T-helper 2 cell (primary cell): ENCODE measurements around the gene RNF114.
"Not testable (repeated sequence)": the region's sequence is repeated elsewhere in the genome, so short reads cannot be mapped to it uniquely, and the experiment has no call there.

Source experiments
- DNase-seq, 5 experiments: peaks; one replicate each; pipeline versions ENCODE4 v3.0.0 to v3.0.0-alpha.2; 2012 to 2022

Gene RNF114

DNA sequence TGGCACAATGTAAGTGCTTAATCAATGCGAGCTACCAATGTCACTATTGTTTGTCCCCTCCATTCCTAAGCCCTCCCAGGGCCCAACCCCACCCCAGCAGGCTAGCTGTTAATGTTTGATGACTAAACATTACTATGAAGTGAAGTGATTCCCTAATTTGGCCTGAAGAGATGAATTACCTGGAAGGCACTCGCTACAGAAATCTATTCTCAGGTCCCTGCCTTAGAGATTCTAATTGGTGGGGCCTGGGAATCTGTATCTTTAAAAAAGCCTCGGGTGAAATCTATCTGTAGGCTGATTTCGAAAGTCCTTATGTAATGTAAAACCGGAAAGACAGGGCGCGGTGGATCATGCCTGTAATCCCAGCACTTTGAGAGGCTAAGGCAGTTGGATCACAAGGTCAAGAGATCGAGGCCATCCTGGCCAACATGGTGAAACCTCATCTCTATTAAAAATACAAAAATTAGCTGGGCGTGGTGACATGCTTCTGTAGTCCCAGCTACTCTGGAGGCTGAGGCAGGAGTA lies 29.6 kb downstream of the RNF114 start:
- DNase-seq = no peak

- no peak for DNase-seq
Observed at GRCh38 chr20:49966861-49967260, 30.7 kb downstream of the RNF114 start.

DNA sequence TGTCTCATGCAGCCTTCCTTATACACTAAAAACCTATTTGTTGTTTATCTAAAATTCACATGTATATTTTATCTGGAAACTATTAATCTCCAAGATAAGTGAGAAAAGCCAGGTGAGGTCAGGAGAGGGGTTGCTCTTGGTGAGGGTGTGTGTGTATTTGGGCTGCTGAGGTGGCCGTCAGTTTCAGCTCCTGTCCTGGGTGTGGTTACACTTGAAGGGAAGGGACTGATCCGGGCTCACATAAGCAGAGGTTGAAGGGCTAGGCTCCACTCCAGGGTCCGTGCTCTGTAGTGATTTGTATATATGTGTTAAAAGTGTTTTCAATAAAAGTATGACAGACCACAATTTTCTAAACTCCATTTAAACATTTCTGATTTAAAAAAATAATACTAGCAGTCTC lies 33.0 kb downstream of the RNF114 start:
- no peak for DNase-seq

DNA sequence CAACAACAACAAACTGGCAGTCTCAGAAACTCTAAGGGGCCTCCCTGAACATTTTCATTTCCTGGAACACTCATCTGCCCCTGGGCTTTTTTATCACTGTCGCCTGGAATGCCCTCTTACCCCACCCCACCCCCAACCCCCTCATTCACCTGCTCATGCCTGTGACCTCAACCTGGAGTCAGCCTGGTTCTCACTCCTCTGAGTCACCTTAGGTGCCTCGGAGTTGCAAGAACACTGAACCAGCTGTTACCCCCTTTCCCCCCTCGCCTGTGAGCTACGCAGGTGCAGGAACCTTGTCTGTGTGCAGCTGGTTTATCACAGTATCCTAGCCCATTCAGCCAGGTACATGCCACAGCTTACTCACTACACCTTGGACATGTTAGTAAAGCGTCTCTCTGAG lies 33.7 kb downstream of the RNF114 start:
- DNase-seq = no peak

DNA sequence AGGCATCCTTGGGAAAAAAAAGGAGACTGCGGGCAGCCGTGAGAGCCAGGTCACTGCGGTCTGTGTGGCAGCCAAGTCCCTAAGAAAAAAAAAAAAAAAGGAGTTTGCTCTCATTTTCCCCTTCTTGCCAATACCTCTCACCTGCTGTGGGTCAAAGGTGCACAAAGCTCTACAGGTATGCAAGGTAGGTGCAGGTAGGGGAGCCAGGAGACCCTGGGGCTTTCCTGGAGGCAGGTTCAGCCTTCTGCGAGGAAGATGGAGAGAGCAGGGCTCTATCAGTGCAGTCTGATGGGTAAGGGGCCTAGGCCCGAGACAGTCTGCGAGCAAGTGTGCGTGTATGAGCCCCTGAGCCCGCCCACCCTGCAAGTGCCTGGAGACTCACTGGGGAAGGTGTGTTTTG lies 34.3 kb downstream of the RNF114 start:
- no peak for DNase-seq

DNA sequence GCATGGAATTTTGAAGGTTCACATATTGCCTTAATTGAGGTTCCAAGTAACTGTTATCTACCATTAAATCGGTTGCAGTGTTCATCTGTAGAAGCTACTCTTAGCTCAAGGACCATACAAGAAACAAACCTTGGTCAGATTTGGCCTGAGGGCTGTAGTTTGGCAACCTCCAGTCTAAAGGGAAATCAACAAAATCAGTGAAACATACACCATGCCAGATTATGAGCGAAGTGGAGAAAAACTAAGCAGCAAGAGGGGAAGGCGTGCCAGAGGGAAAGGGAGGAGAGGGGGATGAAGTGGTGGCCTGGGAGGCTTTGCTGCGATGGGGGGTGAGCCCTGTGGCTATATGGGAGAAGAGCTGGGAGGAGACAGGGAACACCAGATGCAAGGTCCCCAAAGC lies 37.8 kb downstream of the RNF114 start:
- DNase-seq = no peak

DNA sequence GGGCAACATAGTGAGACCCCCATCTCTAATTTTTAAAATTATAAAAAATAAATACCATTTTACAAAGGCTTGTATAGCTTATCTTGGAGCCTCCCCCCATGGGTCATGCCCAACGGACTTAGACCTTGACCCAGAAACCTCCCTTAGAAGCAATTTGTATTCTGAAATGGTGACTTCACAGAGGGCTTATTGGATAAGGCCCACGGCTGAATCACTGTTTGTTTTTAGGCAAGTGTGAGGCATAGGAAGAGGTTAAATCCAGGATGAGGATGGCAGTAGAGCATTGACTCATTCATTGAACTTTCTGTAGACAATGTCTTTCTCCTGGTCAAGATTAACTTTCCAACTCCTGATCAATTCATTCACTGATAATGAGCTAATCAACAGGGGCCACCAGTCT lies 40.3 kb downstream of the RNF114 start:
- no peak for DNase-seq

GRCh38 chr20:49977740-49978139 lies 41.5 kb downstream of the RNF114 start:
- not testable (repeated sequence) for DNase-seq

DNA sequence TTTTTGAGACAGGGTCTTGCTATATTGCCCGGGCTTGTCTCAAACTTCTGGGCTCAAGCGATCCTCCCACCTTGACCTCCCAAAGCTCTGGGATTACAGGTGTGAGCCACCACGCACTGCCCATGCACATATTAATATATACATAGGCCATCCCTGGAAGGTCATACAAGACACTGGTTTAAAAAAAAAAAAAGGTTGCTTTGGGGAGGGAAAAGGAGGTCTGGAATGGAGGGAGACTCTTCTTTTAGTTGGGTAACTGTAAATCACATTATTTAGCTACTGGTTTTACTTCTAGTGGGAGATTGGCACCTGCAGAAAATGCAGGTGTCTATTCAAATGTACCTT lies 42.5 kb downstream of the RNF114 start:
- DNase-seq = no peak

DNA sequence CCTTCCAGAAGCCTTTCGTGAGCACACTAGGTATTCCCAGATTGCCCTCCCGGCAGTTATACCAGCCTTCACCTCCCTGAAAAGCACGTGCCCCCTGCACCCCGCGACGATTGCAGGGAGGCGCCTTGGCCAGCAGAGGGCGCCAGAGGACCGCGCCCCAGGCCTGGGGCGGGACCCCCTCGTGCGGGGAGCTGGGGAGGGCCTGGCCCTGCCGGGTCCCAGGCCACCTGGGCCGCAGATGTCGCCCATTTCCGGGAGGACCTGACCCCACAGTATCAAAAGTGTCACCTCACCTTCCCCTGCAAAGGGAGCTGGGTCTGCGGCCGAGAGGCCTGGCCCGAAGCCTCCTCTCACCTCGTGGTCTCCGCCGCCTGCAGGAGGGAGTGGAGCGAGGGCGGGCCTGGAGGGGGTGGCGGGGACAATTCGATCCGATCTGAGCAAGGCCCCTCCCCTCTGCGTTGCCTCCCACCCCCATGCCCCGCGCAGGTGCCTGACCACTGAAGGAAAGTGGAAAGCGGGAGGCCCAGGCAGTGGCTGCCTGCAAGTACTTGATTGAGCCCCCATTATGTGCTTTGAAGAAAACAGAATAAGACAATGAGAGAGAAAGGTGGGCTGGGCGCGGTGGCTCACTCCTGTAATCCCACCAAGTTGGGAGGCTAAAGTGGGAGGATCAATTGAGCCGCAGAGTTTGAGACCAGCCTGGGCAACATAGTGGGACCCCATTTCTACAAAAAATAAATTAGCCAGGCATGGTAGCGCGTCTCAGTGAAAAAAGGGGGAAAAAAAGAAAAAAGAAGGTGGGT lies 43.0 kb downstream of the RNF114 start:
- peak; percentile 43 to 58 (median 50) for DNase-seq

DNA sequence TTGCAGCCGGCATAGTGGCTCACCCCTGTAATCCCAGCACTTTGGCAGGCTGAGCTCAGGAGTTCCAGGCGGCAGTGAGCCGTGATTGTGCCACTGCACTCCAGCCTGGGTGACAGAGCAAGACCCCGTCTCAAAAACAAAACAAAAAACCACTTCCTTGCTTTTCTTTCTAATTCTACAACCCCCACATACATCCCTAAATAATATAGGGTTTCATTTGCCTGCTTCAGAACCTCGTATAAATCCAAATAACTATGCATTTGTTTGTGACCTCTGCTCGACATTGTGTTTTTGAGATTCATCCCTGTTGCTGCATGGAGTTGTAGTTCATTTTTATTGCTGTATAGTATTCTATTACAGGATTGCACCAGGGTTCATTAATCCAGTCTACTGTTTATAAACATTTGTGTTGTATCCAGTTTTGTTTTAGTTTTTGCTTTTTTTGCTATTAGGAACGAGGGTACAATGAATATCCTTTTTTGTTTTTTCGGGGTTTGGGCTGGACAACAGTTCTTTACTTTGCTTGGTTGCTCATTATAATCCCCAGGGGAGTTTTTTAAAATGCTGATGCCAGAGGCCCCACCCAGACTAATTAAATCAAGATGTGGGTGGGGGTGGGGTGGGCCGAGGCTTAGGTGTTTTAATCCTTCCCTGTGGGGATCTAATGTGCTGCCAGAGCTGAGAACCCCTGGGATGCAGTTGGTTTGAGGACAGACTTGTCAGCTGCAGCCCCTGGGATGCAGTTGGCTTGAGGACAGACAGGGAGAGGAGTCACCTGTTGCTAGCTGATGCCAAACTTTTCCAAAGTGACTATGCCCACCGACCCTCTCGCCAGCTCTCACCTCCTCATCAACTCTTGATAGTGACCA lies 44.2 kb downstream of the RNF114 start:
- DNase-seq = no peak

- no peak for DNase-seq
Observed at GRCh38 chr20:49981218-49982071, 45.2 kb downstream of the RNF114 start.

GRCh38 chr20:49982072-49982345 lies 45.8 kb downstream of the RNF114 start:
- no peak for DNase-seq

DNA sequence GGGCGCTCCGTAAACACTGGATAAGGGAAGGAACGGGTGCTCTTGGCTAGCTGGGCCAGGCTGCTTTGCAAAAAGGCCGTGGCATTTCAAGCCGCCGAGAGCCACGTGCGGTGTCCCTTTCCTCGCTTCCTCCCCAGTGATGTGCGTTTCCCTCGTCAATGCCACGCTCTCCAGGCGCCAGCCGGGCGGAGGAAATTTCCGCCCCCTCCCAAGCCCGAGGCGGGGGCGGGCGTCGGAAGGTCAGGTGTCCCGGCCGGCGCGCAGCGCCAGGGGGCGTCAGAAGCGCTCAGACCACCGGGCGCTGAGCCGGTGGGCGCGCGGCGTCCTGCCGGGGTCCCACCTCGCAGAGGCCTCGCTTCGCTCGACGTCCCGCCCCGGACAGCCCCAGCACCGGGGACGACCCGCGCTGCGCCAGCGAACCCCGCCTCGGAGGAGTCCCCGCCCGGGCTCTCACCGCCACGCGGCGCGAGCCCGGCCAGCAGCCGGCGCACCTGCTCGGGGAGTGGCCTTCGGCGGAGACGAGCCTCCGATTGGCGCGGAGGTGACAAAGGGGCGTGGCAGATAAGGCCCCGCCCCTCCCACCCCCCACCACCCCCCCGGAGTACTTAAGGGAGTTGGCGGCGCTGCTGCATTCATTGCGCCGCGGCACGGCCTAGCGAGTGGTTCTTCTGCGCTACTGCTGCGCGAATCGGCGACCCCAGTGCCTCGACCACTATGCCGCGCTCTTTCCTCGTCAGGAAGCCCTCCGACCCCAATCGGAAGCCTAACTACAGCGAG lies 46.3 kb downstream of the RNF114 start, which contains the start of gene SNAI1:
TSS of gene SNAI1 (plus strand) at position 635 of the 777 bp plus-strand sequence. CDS start at position 715, 80 bp downstream.
- DNase-seq = peak; percentile 66 to 87 (median 76)

DNA sequence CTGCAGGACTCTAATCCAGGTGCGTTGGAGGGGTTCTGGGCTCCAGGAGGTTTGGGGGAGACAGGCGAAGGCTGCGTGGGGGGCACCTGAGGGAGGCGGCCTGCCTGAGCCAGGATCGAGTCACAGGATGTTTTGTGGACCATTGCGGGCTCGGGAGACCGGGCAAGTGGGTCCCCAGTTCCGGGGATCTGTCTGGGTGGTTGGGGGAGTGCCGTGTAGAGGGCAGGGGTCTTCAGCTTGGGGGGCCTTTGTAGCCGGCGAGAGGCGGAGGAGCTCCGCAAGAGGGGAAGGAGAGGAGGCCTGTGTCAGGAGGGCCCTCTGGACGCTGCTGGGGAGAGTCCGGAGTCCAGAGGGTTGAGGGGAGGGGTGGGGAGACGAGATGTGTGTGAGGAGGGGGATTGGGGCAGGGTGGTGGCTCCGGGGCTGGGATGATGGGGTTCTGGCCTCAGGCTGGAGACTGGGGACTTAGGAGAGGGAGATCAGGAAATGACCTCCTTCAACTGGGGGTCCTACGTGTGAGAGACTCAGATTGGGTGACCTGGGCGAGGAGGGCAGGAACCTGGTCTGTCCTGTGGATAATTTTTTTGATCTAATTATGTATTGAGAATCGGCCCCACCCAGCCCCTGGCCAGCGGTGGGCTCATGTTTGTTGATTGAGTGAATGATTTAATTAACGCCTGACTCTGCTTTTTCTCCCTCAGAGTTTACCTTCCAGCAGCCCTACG lies 47.1 kb downstream of the RNF114 start:
- no peak for DNase-seq

- DNase-seq = no peak
Observed at GRCh38 chr20:49983848-49984408, 47.7 kb downstream of the RNF114 start.

GRCh38 chr20:49984426-49985153 lies 48.4 kb downstream of the RNF114 start:
- DNase-seq = no peak

DNA sequence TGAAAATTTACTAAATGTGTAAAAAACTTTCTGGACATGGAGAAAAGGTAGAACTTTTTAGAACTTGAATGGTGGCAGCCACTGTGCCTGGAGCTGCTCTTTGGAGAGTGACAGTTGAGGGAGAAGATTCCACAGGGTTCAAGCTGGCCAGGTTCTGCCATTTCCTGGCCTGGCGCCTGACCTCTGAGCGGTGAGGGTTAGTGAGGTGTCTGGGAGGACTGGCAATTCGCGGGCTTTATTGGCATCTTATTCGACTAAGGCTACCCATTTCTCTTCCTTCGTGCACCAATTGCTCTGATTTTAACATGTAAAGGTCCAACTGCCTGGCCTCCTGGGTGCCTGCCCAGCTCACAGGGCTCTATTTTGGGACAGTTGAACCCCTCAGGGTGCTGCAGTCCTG lies 49.0 kb downstream of the RNF114 start:
- DNase-seq = no peak

DNA sequence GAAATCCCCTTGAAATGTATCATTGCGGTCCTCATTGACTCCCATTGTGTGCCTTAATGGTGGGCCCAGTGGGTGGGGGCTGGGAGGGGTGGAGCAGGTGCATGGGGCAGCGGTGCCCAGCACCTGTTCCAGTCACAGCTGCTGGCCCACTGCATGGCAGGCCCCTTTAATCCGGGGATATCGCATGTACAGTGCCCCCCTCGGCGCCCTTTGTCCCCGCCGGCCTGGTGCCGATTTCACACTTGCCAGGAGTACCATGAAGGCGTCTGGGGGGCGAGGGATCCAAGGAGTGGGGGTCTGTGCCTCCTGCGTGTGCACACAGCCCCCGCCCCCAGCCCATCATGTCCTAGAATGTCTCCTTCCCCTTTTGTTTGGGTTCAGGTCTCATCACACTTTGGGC lies 49.4 kb downstream of the RNF114 start:
- no peak for DNase-seq

- no peak for DNase-seq
Observed at GRCh38 chr20:49986049-49986448, 49.9 kb downstream of the RNF114 start.
